ENCODE results near the gene NOS1AP.

The NOS1AP gene

DNA sequence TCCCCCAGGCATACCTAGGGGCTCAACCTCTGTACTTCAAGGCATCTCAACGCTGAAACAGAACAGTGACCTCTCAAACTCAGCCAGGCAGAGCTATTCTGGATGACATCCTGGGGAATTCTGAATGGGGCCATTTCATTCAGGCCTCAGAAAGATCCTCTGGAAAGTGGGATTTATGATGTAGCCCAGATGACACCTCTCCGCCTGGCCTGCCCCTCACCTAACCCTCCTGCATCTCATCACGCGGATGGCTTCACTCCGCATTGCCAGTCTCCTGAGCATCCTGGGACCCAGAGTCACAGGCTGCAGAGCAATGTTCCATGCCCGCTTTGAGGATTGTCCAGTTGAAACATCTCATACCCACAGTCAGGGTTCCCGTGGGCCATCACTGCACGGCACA is 306.0 kb downstream of the NOS1AP start:
- no peak overlapping the region for H3K4me3 ChIP-seq (ENCODE audit: low read depth, low read length)

DNA sequence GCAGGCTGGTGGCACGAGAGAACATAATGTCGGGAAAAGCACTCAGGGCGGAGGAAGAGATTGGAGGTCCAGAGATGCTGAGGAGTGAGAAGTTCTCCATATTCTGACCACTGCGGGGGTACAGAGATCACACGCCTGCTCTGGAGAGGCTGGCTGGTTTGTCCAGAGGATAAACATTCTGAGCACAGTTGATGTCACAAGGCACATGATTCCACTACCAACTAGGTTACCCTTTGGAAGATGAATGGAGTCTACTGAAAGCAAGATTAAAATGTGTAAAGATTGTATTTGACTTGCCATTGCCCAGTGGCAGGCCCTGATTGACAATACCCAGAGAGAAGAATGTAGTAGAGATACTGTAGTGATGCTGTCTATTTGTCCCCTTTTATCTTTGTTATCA is 307.2 kb downstream of the NOS1AP start, which contains the start of gene SPATA46:
Gene SPATA46 (minus strand): TSS at position 164 of the 400 bp plus-strand sequence. CDS start 64 bp downstream, at position 100.
- H3K4me3 ChIP-seq (ENCODE audit: low read depth, low read length), result no peak within 1 kb of the TSS

DNA sequence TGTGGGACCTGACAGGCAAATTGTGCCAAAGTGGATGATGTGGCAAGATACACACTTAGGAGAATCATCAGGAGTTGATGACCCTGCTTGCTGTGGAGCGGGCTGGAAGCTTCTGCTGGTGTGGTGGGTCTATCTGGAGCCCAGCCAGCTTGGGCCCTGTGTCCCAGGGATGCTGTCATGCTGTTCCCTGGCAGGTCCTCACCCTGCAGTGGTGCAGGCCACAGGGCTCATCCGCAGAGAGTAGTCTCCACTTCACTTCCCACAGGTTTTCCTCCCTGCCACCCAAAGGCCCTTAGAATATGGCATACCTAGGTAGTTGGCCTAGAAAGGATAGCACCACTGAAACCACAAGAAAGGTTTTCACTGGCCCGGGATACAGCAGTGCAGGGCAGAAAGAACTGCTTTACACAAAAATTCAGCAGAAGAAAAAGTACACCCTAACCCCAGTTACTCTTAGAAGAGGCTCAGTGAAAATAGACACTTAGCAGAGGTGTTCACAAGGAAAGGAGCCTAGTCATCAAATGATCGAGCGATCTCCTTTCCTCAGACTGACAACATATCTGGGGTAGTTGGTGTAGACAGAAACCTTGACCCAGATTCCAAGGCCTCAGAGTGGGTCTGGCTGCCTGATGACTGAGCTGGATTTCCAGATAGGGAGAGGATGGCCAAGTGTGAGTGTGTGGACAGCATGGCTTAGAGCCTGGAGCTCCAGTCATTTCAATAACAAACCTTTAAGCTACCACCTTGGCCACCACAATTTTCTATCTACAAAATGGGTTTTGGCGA is 310.8 kb downstream of the NOS1AP start:
- no peak overlapping the region for H3K4me3 ChIP-seq (ENCODE audit: low read depth, low read length)

DNA sequence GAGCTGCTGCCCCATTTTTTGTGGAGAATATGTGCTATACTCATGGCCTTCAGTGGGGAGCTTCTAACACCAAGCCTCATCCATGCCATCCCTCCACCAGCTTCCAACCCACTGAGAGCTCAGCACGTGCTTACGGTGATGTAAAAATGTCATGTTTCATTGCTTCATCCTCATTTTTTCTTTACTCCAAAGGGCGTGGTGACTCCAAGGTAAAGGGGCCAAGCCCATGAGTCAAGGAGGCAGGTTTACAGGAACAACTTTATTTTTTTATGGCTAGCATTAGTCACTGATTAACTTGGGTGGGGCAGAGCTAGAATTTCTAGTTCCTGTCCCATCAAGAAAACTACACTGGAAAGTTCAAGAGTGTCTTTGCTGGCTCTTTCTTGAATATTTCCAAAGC is 311.9 kb downstream of the NOS1AP start, which contains the start of gene C1orf226:
Gene C1orf226 (plus strand): TSS at position 346 of the 400 bp plus-strand sequence. CDS start 174 bp downstream, outside the sequence.
- H3K4me3 ChIP-seq (ENCODE audit: low read depth, low read length), result no peak within 1 kb of the TSS

DNA sequence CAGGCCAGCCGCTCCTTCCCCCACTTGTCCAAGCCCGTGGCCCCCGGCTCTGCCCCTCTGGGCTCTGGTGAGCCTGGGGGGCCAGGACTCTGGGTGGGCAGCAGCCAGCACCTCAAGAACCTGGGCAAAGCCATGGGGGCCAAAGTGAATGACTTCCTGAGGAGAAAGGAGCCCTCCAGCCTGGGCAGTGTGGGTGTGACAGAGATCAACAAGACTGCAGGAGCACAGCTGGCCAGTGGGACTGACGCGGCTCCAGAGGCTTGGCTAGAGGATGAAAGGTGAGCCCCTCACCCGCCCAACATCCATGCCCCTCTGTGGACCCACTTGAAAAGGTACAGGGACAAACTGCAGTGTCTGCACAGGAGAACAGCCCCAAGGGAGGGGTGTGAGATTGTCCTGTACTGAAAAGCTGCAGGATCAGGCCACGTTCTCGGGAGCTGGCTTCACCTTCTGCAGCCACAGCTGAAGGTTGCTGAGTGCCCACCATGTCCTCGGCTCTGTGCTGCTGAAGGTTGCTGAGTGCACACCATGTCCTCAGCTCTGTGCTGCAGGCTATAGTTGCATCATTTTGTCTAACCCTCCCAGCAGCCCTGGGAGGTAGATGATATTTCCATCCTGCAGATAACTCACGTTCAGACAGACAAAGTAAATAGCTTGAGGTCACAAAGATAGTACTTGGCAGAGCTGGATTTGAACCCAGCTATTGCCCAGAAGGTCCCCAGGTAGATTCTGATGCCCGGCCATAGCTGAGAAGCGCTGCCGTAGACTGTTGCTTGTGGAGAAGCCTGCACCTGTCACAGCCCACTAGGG is 312.7 kb downstream of the NOS1AP start:
- no peak overlapping the region for H3K4me3 ChIP-seq (ENCODE audit: low read depth, low read length)

DNA sequence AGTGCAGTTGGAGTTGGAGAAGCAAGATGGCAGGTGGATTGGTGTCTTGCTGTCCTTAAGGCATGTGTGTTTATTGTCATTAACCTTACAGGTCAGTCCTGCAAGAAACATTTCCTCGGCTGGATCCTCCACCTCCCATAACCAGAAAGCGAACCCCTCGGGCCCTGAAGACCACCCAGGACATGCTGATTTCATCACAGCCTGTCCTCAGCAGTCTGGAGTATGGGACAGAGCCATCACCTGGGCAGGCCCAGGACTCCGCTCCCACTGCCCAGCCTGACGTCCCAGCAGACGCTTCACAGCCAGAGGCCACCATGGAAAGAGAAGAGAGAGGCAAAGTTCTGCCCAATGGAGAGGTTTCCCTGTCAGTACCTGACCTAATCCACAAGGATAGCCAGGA is 313.6 kb downstream of the NOS1AP start:
- no peak overlapping the region for H3K4me3 ChIP-seq (ENCODE audit: low read depth, low read length)

DNA sequence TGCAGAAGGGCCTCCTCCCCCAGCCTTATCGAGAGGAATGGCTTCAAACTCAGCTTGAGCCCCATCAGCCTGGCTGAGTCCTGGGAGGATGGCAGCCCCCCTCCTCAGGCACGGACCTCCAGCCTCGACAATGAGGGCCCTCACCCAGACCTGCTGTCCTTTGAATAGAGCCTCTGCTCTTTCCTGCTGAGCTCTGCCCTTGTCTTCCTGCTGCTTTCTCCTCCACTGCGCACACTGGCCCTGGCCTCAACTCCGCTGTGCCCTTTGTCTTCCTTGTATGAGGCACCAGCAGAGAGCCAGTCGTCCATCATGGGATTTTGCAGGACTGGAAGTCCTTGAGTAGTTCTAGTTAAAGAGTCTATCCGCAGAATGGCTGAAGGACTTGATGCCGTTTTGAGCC is 314.0 kb downstream of the NOS1AP start:
- no peak overlapping the region for H3K4me3 ChIP-seq (ENCODE audit: low read depth, low read length)

DNA sequence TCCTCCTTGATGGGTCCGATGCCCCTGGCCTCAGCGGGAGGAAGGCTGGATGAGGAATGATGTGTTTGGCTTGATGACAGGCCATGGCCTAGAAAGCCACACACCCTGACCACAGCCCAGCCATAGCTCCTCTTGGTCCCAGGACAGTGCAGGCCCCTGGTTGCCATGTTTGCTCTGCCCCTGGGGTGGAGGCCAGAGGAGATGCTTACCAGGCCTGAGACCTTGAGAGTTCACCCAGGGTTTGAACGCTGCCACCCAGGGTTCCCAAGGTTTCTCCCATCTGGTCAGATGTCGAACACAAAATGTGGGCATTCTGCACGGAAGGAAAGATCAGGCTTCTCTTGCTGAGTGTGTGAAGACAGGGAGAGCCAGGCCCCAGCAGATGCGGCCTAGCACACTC is 314.6 kb downstream of the NOS1AP start:
- no peak overlapping the region for H3K4me3 ChIP-seq (ENCODE audit: low read depth, low read length)

DNA sequence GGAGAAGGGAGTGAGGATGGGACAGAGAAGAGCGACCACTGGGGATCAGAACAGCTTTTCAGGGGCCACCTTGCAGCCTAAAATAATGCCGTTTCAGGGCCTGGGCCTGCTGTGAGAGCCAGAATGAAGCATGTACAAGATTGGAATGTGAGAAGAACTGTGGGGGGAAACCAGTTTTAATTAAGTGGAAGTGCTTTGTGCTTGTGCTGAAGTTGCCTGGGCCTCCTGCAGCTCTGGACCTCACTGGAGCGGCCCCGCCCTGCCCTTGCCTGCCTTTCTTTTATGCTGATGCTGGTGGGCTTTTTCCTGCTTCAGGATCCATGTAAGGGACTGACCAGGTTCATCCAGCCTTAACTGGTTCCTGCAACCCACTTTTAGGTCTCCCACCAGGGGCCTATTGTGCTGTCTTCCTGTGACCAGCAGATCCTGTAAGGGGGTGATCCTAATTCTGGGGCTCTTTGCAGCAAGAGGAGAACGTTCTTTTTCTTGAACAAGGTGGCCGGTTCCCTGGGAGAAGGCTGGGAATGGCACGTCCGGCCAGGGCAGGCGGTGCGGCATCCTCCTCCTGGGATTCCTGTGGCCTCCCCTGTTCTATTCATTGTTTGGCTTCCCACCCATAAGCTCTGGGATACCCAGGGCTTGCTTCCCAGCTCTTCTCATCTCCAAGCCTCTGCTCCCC is 315.2 kb downstream of the NOS1AP start:
- no peak overlapping the region for H3K4me3 ChIP-seq (ENCODE audit: low read depth, low read length)

DNA sequence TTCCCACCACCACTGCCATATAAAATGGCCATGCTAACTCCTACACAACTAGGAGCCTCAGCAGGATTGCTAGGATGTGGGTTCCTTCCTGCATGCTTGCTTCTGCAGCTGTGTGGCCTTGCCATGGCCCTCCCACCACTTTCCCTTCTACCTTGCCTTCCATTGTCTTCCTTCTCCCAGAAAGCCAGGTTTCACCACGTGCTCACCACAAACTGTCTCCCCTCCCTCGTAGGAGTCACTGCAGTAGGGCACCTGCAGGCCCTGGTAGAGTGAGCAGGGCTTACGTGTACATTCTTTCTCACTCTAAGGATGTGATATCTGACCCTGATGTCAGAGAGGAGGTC is 315.8 kb downstream of the NOS1AP start:
- H3K4me3 ChIP-seq (ENCODE audit: low read depth, low read length), result no peak overlapping the region

DNA sequence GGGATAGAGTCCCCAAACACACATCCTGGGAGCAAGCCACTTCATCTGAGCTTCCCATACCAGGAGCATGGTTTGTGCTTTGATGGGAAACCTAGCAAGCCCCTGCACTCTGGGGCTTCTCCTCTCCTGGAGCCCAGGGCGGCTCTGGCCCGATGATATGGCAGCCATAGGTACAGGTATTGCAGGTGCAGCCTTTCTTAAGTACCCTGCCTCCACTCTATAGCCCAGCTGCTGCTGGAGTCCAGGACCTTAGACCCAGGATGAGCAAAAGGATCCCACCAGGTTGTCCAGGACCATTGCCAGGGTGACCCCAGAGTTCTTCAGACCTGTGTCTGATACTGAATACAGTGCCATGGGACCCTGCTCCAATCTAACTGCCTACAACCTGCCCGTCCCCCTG is 316.2 kb downstream of the NOS1AP start:
- no peak overlapping the region for H3K4me3 ChIP-seq (ENCODE audit: low read depth, low read length)

DNA sequence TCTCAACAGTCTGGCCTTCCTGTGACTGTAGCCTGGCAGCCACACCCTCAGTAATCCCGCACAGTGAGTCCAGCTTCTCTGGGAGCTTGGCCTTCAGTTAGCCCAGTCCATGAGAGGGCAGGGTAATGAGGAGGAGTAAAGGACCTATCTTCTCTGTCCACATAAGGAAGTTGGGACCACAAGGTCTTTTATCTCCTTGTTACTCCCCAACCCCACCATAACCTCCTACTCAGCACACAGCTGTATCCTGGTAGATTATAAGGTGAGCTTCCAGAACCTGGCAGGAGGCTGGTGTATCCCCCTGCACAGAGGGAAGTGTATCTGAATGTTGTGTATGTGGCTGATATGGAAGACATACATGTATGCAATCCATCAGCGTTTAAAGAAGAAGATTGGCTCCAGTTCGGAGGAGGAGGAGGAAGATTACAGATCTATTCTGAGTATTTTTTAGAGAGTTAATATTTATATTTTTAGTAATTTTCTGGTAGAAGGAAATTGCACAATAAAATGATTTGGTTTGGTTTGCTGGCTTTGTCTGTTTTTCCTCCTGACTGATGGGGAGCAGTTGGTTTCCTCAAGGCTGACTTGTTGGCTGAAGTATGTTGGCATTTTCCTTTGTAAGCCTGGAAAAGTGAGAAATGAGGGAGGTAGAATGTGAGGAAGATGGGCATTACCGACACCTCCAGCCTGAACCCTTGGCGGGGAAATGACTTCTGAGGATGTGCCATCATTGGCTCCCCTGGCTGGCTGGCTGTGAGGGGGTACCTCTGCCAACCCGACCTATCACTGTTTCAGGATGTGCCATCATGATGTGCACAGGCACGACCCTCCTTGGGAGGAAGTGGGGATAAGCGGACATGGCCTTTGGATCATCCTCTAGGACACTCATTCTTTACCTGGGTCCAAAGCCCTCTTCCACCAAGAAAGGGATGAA is 317.1 kb downstream of the NOS1AP start:
- no peak overlapping the region for H3K4me3 ChIP-seq (ENCODE audit: low read depth, low read length)

DNA sequence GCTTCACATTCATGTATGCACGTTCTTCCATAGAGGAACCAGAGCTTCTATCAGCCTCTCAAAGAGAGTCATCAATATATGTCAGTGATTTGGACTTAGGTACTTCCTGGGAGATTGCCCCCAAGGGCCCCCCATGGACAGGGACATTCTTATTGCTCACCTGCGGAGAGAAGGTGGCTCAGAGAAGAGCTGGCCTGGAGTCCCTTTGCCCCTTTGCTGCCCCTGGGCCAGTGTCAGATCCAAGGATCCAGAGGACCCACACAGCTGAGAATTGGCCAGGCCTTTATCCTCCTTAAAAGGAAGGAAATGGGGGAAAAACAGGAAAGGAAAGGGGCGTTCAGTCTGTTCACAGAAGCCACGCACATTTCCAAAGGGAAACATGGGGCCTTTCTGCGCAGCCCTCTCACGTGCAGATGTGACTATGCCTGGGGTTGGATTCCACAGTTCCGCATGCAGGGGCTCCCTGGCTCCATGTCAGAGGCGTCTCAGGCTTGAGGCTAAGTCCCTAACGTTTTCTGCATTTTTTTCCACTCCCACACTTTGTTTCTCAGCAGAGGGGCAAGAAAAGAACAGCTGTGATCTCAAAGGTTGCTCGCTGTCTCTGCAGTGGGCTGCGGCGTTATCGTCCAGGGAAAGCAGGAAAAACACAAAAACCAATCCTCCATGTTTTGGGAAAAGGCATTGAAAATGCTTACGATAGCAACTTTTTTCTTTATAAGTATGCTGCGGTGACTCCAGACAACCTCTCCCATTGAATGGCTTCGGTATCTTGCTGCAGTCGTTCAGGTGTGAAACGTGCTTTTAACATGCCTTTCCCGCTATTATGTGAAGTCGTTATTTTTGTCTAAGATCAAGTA is 318.0 kb downstream of the NOS1AP start:
- no peak overlapping the region for H3K4me3 ChIP-seq (ENCODE audit: low read depth, low read length)

DNA sequence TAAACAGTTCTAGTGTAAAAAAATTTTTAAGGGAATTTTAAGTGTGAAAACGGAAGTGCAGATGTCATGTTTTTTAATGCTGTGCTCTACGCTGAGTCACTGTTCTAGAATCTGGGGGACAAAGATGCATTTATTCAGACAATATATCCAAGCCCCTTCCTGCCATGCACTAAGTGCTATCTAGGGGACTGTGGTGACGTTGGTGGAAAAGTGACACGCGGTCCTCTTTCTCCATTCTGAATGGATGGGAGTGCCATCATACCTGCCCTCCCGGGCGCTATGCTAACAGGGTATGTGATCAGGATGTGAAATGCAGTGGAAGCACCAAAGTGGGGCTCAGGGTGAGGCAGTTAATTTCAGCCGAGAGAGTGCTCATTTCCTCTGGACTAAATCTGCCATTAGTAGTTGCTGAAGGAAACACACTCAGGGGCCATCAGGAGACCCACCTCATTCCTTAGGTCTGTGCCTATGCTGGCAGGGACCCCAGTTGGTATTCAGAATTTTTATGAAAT is 318.6 kb downstream of the NOS1AP start:
- H3K4me3 ChIP-seq (ENCODE audit: low read depth, low read length), result no peak overlapping the region

DNA sequence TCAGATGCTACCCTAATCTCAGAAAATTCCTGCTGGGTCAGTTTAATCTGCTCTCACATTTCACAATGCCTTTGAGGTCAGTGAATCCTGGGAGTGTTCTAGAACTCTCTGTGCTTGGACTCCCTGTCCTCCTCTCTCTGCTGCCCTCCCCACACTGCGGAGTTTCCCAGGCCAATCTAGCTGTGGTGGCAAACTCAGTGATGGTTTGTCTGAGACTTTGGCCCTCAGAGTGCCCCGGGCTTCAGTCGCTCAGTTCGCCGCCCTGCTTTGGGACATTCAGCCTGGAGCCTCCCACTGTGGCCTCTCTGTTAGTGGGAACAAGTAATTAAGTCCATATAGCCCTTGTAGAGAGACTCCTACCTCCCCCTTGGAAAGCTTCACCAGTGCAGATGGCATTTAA is 319.1 kb downstream of the NOS1AP start:
- H3K4me3 ChIP-seq (ENCODE audit: low read depth, low read length), result no peak overlapping the region

DNA sequence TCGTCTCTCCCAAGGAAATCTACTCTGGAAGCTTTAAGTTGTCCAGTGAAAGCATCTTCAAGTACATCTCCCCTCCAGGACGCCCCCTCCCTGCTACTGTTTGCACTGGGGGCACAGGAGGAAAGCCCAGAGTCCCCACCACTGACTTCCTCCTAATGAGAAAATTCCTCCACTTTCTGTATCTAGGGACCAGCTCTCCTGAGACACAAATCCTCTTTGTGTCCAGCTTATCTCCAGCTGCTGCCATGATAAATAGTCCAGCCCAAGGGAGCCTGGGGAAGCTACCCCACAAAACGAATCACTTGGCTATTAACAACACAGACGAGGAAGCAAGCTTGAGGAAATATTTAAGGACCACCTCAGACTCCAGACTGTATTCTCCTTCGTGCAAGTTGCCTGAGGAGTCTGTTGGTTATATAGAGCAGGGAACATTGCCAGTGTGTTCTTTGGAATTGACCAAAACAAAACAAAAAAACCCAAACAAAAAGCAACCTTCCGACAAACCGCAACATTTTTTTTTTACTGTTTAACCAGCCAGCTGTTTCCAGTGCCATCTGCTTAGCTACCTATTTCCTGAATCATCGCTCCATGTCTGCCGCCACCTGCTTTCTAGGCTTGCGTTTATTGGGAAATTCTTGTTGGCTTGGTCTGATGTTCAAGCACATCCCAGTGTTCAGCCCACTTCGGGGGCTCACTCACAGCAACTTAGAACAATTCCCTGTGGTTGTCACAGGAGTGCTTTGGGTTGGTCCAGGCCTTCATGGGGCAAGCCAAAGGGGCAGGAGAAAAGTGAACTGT is 319.7 kb downstream of the NOS1AP start:
- H3K4me3 ChIP-seq (ENCODE audit: low read depth, low read length), result no peak overlapping the region

DNA sequence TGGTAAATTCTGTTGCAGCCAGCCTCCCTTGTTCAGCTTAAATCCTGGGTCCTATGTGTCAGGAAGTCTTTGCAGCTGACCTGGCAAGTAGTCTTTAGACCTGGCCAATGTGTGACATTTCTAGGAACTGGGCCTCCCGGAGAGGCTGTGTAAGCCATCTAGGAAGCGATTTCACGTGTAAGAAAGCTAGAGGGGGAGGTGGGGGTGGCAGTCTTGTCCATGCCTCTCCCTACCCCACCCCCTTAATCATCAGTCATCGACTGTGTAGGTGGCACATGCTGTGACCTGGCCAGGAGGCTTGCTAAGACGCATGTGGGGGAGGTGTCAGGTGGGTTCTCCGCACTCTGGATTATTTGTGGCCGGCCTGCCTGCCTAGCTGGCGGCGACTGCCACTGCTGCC is 320.5 kb downstream of the NOS1AP start:
- no peak overlapping the region for H3K4me3 ChIP-seq (ENCODE audit: low read depth, low read length)

DNA sequence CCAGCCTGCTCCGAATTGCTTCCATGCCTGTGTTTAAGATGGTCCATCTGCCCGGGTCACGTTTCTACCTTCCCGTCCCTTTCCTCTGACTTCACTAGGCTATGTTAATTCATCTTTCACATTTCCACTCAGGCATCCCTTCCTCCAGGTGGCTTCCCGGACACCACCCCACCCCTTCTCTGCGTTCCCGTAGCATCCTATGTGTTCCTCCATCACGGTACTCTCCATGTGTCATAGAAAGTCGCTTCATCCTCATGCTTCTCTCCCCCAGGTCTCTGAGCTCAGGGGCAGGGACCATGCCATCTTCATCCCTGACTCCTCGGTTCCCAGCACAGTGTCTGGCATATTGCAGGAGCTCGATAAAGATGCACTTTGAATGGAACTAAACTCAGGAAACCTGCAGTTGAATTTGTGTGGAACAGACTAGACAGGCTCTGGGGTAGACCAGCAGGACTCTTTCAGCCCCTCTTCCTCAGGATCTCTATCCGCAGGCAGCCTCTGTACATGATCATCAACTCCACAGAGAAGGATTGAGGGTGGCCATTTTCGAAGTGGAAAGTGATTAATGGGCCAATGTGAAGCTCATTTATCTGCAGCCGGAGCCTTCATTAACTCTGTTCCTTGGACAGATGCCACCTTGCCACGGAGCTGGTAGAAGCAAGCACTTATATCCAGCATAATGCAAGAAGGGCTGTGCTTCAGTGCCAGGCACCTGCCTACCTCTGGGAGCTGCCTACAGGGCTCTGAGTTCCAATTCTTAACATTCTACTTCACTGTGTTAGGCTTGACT is 321.1 kb downstream of the NOS1AP start:
- no peak overlapping the region for H3K4me3 ChIP-seq (ENCODE audit: low read depth, low read length)
